Tibial nerve (tissue), 4 donors: ENCODE measurements around the gene DUSP9.

ENCODE experiments used
- CTCF ChIP-seq, 5 experiments: fragments of 200-600 bp in 3 of 5; fragments of 450-650 bp in 2 of 5; sonication (generic) in 3 of 5; IDR thresholded peaks; one replicate each; pipeline ENCODE4 v1.5.1; 2016 to 2019; ENCODE audit warnings: antibody characterized with exemption in 5 of 5, mild to moderate bottlenecking in 3 of 5, moderate library complexity in 2 of 5
- EP300 ChIP-seq, 2 donors: sonication (generic); formaldehyde crosslinking; IDR thresholded peaks; one replicate each; pipeline ENCODE4 v1.6.1; 2017; ENCODE audit warnings: antibody characterized with exemption in 2 of 2, mild to moderate bottlenecking in 1 of 2
- POLR2A ChIP-seq, 2 donors: fragments of 450-650 bp; IDR thresholded peaks; one replicate each; pipeline ENCODE4 v1.6.1; 2017; ENCODE audit warnings: antibody characterized with exemption in 2 of 2, mild to moderate bottlenecking in 2 of 2, moderate library complexity in 2 of 2

GRCh38 chrX:153620576-153620975 is 26.4 kb upstream of the DUSP9 start:
- TF ChIP-seq POLR2A (IDR thresholded peaks at IDR 0.05) (no peak), CTCF (IDR thresholded peaks at IDR 0.05) (no peak), EP300 (IDR thresholded peaks at IDR 0.05) (no peak)
